HepG2 (cell line): Measurements from ENCODE around the gene MTSS2. TPM values are rescaled to one million over a fixed set of nuclear protein-coding genes. Genes with fewer than 3 reads are reported as not detected.

Experiments
- ERF ChIP-seq: IDR thresholded peaks from 2 replicates; pipeline ENCODE4 v1.6.1; 2018; ENCODE audit warnings: missing biosample characterization, missing genetic modification reagents
- FOXA3 ChIP-seq: IDR thresholded peaks from 2 replicates; pipeline ENCODE4 v1.6.1; 2016; ENCODE audit warnings: missing genetic modification reagents, missing compliant biosample characterization
- GATAD2A ChIP-seq: IDR thresholded peaks from 2 replicates; pipeline ENCODE4 v1.6.1; 2016
- HNRNPK ChIP-seq: fragments of 200-400 bp; formaldehyde crosslinking; IDR thresholded peaks from 2 replicates; pipeline ENCODE4 v1.6.1; 2018; ENCODE audit warnings: low read length, low read depth, moderate library complexity, mild to moderate bottlenecking; ENCODE audit not compliant: poor library complexity, severe bottlenecking
- KDM5B ChIP-seq: sonication (generic); formaldehyde crosslinking; IDR thresholded peaks from 2 replicates; pipeline ENCODE4 v1.4.0; 2020; ENCODE audit warnings: missing genetic modification reagents, mild to moderate bottlenecking, borderline replicate concordance
- KMT2B ChIP-seq: IDR thresholded peaks from 2 replicates; pipeline ENCODE4 v1.6.1; 2016; ENCODE audit warnings: missing genetic modification reagents, missing compliant biosample characterization
- MAX ChIP-seq: IDR thresholded peaks from 2 replicates; pipeline ENCODE4 v1.6.1; 2012; ENCODE audit warnings: inconsistent platforms
- NONO ChIP-seq, 2 experiments: fragments of 450-650 bp in 1 of 2; sonication (generic) in 1 of 2; formaldehyde crosslinking in 1 of 2; IDR thresholded peaks in 1 of 2; conservative IDR thresholded peaks in 1 of 2; 2 replicates each; pipeline versions ENCODE4 v1.6.1 to v1.8.0; 2017 to 2022; ENCODE audit warnings: mild to moderate bottlenecking in 1 of 2, missing genetic modification reagents in 1 of 2, moderate library complexity in 1 of 2
- PLRG1 ChIP-seq: fragments of 450-650 bp; conservative IDR thresholded peaks from 2 replicates; pipeline ENCODE4 v1.6.1; 2016
- REL ChIP-seq: sonication (generic); formaldehyde crosslinking; conservative IDR thresholded peaks from 2 replicates; pipeline ENCODE4 v1.8.0; 2022; ENCODE audit warnings: mild to moderate bottlenecking, missing genetic modification reagents, moderate library complexity
- REXO4 ChIP-seq: sonication (generic); formaldehyde crosslinking; IDR thresholded peaks from 2 replicates; pipeline ENCODE4 v1.8.0; 2022; ENCODE audit warnings: missing genetic modification reagents, mild to moderate bottlenecking, borderline replicate concordance
- SMC3 ChIP-seq: IDR thresholded peaks from 2 replicates; pipeline ENCODE4 v1.6.1; 2011; ENCODE audit warnings: low read length, improper control_type of control experiment
- SYNCRIP ChIP-seq: fragments of 200-400 bp; formaldehyde crosslinking; IDR thresholded peaks from 2 replicates; pipeline ENCODE4 v1.6.1; 2018; ENCODE audit warnings: mild to moderate bottlenecking, low read depth, low read length; ENCODE audit not compliant: insufficient read depth
- ZMYM2 ChIP-seq: sonication (generic); formaldehyde crosslinking; IDR thresholded peaks from 2 replicates; pipeline ENCODE4 v1.8.0; 2022; ENCODE audit warnings: mild to moderate bottlenecking, missing genetic modification reagents
- ZNF317 ChIP-seq: sonication (generic); formaldehyde crosslinking; IDR thresholded peaks from 2 replicates; pipeline ENCODE4 v1.5.0; 2020; ENCODE audit warnings: mild to moderate bottlenecking, missing genetic modification reagents
- ZNF510 ChIP-seq: sonication (generic); formaldehyde crosslinking; IDR thresholded peaks from 2 replicates; pipeline ENCODE4 v1.4.0; 2020; ENCODE audit warnings: low read depth, mild to moderate bottlenecking, missing genetic modification reagents
- ZNF652 ChIP-seq: IDR thresholded peaks from 2 replicates; pipeline ENCODE4 v1.6.1; 2016; ENCODE audit warnings: low read depth, borderline replicate concordance
- ZNF7 ChIP-seq: IDR thresholded peaks from 2 replicates; pipeline ENCODE4 v1.6.1; 2016; ENCODE audit warnings: missing biosample characterization, missing genetic modification reagents
- ZNF710 ChIP-seq: sonication (generic); formaldehyde crosslinking; IDR thresholded peaks from 2 replicates; pipeline ENCODE4 v1.5.0; 2020; ENCODE audit warnings: mild to moderate bottlenecking, missing genetic modification reagents, borderline replicate concordance
- ZNF724P ChIP-seq: sonication (generic); formaldehyde crosslinking; IDR thresholded peaks from 2 replicates; pipeline ENCODE4 v1.8.0; 2022; ENCODE audit warnings: missing genetic modification reagents, borderline replicate concordance
- polyA plus RNA-seq, 8 experiments: library from polyadenylated mRNA; depleted of rRNA in 3 of 8; stranded (reverse) in 7 of 8; unstranded in 1 of 8; fragments of >200 nt; fragmentation: Illumina TruSeq in 4 of 8; extraction: Trizol in 4 of 8; gene quantifications; 2 replicates each; pipeline versions ENCODE4 v1.2.1 to v1.2.3, GENCODE V29; 2011 to 2016; ENCODE audit warnings: low read depth in 4 of 8, missing spikeins in 1 of 8, mixed read lengths in 1 of 8; ENCODE audit not compliant: insufficient read depth in 1 of 8
- total RNA-seq, 5 experiments: library from RNA; depleted of rRNA; stranded (reverse); fragments of >200 nt; fragmentation: Illumina TruSeq; extraction: Trizol; gene quantifications; 2 replicates each; pipeline ENCODE4 v1.2.3, GENCODE V29; 2016; ENCODE audit warnings: low read depth in 1 of 5
- TF ChIP-seq, protein P1 (sequence below): sonication (generic); formaldehyde crosslinking; IDR thresholded peaks from 2 replicates; pipeline ENCODE4 v1.4.0; 2020; ENCODE audit warnings: mild to moderate bottlenecking, missing genetic modification reagents
- TF ChIP-seq, protein P2 (sequence below): sonication (generic); formaldehyde crosslinking; IDR thresholded peaks from 2 replicates; pipeline ENCODE4 v1.5.0; 2020; ENCODE audit warnings: missing genetic modification reagents
- TF ChIP-seq, protein P3 (sequence below): sonication (generic); formaldehyde crosslinking; IDR thresholded peaks from 2 replicates; pipeline ENCODE4 v1.4.0; 2020; ENCODE audit warnings: mild to moderate bottlenecking, missing genetic modification reagents
- TF ChIP-seq, protein P4 (sequence below): sonication (generic); formaldehyde crosslinking; conservative IDR thresholded peaks from 2 replicates; pipeline ENCODE4 v1.8.0; 2022; ENCODE audit warnings: mild to moderate bottlenecking, moderate library complexity, missing genetic modification reagents

The MTSS2 gene
- total and polyA plus RNA-seq, 2 of the 13 experiments (the other 11 are each of a cell fraction or from before 2014, with no cell fraction given) = 132 to 242 TPM

DNA sequence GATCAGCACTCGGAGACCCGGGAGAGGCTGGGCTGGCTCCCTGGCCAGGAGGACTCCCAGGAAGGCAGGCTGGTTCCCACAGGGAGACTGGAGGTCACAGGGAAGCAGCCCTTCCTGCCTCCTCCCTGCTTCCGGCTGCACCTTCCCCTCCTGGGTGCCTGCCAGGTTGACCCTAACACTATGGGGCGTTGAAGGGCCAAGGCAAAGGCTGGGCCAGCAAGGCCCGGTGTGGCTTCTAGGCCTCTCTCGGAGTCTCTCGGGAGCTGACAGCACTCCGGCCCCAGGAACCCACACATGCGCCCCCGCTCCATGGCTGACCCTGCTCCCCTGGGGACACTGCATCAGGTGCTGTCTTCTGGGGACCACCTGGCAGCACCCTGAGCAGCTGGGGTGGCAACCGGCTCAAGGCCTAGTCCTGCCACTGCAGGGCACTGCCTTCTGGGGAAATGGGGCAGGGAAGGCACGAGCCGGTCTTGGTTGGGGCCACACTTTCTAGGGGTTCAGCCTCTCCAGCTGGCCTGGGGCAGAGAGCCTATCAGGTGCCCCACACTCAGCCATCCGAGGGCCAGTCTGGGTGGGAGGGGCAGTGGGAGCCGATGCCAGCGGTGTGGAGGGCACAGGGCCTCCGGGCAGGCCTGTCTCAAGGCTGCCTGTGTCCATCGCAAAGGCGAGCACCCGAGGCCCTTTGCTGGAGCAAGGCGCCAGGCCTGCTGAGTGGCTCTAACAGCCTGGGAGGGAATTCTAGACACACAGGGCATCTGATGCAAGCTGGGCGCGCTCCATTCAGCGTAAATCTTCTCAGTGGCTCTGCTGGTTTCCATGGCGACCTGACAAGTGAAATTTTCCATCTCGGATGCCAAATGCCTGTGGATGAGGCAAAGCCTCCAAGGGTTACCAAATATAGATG lies 5.6 kb upstream of the MTSS2 start (continued):
- TF ChIP-seq, protein P1, sequence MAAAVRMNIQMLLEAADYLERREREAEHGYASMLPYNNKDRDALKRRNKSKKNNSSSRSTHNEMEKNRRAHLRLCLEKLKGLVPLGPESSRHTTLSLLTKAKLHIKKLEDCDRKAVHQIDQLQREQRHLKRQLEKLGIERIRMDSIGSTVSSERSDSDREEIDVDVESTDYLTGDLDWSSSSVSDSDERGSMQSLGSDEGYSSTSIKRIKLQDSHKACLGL (CRISPR knock-in tag) = no peak
- no peak for TF ChIP-seq NONO (IDR thresholded peaks at IDR 0.05)
- TF ChIP-seq NONO (CRISPR knock-in tag; conservative IDR thresholded peaks at IDR 0.05) = no peak
- TF ChIP-seq, protein P2, sequence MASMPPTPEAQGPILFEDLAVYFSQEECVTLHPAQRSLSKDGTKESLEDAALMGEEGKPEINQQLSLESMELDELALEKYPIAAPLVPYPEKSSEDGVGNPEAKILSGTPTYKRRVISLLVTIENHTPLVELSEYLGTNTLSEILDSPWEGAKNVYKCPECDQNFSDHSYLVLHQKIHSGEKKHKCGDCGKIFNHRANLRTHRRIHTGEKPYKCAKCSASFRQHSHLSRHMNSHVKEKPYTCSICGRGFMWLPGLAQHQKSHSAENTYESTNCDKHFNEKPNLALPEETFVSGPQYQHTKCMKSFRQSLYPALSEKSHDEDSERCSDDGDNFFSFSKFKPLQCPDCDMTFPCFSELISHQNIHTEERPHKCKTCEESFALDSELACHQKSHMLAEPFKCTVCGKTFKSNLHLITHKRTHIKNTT (CRISPR knock-in tag) = no peak
- no peak for TF ChIP-seq GATAD2A (CRISPR knock-in tag)
- TF ChIP-seq, protein P3, sequence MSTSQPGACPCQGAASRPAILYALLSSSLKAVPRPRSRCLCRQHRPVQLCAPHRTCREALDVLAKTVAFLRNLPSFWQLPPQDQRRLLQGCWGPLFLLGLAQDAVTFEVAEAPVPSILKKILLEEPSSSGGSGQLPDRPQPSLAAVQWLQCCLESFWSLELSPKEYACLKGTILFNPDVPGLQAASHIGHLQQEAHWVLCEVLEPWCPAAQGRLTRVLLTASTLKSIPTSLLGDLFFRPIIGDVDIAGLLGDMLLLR (CRISPR knock-in tag) = no peak
- no peak for TF ChIP-seq ZNF510 (CRISPR knock-in tag)
- peak; percentile 51; the same call in 1 of the 2 replicates for TF ChIP-seq KDM5B (CRISPR knock-in tag)
- TF ChIP-seq ZNF317 = no peak
- no peak for TF ChIP-seq ZNF652 (CRISPR knock-in tag)
- no peak for TF ChIP-seq SYNCRIP
- no peak for TF ChIP-seq REXO4 (CRISPR knock-in tag)
- no peak for TF ChIP-seq PLRG1
- no peak for TF ChIP-seq KMT2B (CRISPR knock-in tag)
- TF ChIP-seq ZNF724P = no peak
- no peak for TF ChIP-seq HNRNPK
- TF ChIP-seq ZMYM2 (CRISPR knock-in tag) = no peak
- no peak for TF ChIP-seq REL
- no peak for TF ChIP-seq ZNF710 (CRISPR knock-in tag)
- TF ChIP-seq SMC3 = no peak
- TF ChIP-seq FOXA3 (CRISPR knock-in tag) = no peak
- TF ChIP-seq ERF = no peak
- TF ChIP-seq MAX = no peak; the same call in 1 of the 2 replicates
- TF ChIP-seq, protein P4, sequence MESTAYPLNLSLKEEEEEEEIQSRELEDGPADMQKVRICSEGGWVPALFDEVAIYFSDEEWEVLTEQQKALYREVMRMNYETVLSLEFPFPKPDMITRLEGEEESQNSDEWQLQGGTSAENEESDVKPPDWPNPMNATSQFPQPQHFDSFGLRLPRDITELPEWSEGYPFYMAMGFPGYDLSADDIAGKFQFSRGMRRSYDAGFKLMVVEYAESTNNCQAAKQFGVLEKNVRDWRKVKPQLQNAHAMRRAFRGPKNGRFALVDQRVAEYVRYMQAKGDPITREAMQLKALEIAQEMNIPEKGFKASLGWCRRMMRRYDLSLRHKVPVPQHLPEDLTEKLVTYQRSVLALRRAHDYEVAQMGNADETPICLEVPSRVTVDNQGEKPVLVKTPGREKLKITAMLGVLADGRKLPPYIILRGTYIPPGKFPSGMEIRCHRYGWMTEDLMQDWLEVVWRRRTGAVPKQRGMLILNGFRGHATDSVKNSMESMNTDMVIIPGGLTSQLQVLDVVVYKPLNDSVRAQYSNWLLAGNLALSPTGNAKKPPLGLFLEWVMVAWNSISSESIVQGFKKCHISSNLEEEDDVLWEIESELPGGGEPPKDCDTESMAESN = no peak
- TF ChIP-seq ZNF7 = no peak
